ENCODE results near the gene ZNF212. TPM values are rescaled to one million over a fixed set of nuclear protein-coding genes. Genes with fewer than 3 reads are reported as not detected.
"Not testable (repeated sequence)": the region's sequence is repeated elsewhere in the genome, so short reads cannot be mapped to it uniquely, and the experiment has no call there.

ZNF212 gene
- total RNA-seq, 4 donors from 2014 or later: 8.4 to 12.6 (median 10.5) TPM

- H3K27ac ChIP-seq: no peak overlapping the region
- no peak for DNase-seq (ENCODE audit: low spot score in 2 of 2)
- peaks cover 0 to 6% (median 0%) of the 10 kb centered on the region in 4 donors for H3K9me3 ChIP-seq
- H3K4me3 ChIP-seq: no peak overlapping the region
- 93 to 96% methylated on average over 5 of the region's 5 CpGs for WGBS, 2 donors
- no peaks in the 10 kb centered on the region for H3K36me3 ChIP-seq
- H3K4me1 ChIP-seq: peaks cover 5 to 36% (median 19%) of the 10 kb centered on the region in 4 donors
- TF ChIP-seq EP300 (IDR thresholded peaks at IDR 0.05) (no peak), POLR2A (IDR thresholded peaks at IDR 0.05) (no peak)
- TF ChIP-seq, protein P1, sequence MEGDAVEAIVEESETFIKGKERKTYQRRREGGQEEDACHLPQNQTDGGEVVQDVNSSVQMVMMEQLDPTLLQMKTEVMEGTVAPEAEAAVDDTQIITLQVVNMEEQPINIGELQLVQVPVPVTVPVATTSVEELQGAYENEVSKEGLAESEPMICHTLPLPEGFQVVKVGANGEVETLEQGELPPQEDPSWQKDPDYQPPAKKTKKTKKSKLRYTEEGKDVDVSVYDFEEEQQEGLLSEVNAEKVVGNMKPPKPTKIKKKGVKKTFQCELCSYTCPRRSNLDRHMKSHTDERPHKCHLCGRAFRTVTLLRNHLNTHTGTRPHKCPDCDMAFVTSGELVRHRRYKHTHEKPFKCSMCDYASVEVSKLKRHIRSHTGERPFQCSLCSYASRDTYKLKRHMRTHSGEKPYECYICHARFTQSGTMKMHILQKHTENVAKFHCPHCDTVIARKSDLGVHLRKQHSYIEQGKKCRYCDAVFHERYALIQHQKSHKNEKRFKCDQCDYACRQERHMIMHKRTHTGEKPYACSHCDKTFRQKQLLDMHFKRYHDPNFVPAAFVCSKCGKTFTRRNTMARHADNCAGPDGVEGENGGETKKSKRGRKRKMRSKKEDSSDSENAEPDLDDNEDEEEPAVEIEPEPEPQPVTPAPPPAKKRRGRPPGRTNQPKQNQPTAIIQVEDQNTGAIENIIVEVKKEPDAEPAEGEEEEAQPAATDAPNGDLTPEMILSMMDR (IDR thresholded peaks at IDR 0.05): no peak
- no peaks in the 10 kb centered on the region for H3K27me3 ChIP-seq
Measured at GRCh38 chr7:149241696-149242095, 2.2 kb downstream of the ZNF212 start.

DNA sequence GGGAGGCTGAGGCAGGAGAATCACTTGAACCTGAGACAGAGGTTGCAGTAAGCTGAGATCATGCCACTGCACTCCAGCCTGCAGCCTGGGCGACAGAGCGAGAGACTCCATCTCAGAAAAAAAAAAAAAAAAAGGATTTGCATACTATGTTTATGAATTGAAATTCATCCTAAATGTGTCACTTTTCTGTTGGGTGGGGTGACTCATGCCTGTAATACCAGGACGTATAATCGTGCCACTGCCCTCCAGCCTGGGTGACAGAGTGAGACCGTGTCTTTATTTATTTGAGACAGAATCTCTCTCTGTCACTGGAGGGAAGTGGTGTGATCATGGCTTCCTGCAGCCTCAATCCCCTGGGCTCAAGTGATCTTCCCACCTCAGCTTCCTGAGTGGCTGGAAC is 5.8 kb downstream of the ZNF212 start:
- Histone ChIP-seq H3K27me3 (no peaks in the 10 kb centered on the region), H3K36me3 (peaks cover 0 to 8% (median 2%) of the 10 kb centered on the region in 3 donors), H3K27ac (no peak overlapping the region), H3K9me3 (peaks cover 0 to 6% (median 0%) of the 10 kb centered on the region in 4 donors), H3K4me1 (peaks cover 5 to 24% (median 13%) of the 10 kb centered on the region in 4 donors), H3K4me3 (no peak overlapping the region)
- WGBS, 2 donors: 61 to 67% methylated on average over 5 of the region's 5 CpGs
- no peak for DNase-seq (ENCODE audit: low spot score in 2 of 2)
- TF ChIP-seq, protein P1 (IDR thresholded peaks at IDR 0.05): no peak
- TF ChIP-seq POLR2A (IDR thresholded peaks at IDR 0.05) (no peak), EP300 (IDR thresholded peaks at IDR 0.05) (no peak)

DNA sequence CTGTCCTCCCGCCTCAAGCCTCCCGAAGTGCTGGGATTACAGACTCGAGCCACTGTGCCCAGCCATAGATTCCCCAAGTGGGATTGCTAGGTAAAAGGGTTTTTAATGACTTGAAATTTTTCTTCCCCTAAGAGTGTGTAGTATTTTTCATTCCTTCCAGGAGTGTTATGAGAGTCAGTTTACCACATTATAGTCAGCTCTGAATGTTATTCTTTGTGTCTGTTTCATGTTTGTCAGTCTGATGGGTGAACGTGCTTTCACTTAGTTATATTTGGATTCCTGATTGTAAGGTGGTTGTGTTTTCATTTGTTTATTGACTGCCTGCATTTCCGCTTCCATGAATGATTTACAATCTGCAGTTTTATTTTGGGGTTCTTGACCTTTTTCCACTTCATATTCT is 6.3 kb downstream of the ZNF212 start:
- no peaks in the 10 kb centered on the region for H3K27me3 ChIP-seq
- H3K9me3 ChIP-seq: peaks cover 0 to 6% (median 0%) of the 10 kb centered on the region in 4 donors
- H3K4me1 ChIP-seq: peaks cover 3 to 19% (median 8%) of the 10 kb centered on the region in 4 donors
- DNase-seq (ENCODE audit: low spot score in 2 of 2): no peak
- 81 to 91% methylated on average over 5 of the region's 5 CpGs for WGBS, 2 donors
- no peak overlapping the region for H3K4me3 ChIP-seq
- H3K27ac ChIP-seq: no peak overlapping the region
- H3K36me3 ChIP-seq: peaks cover 0 to 13% (median 7%) of the 10 kb centered on the region in 3 donors
- TF ChIP-seq POLR2A (IDR thresholded peaks at IDR 0.05) (no peak), EP300 (IDR thresholded peaks at IDR 0.05) (no peak)
- TF ChIP-seq, protein P1 (IDR thresholded peaks at IDR 0.05): no peak

- 52 to 55% methylated on average over 3 of the region's 3 CpGs for WGBS, 2 donors
- H3K27ac ChIP-seq: no peak overlapping the region
- no peak overlapping the region for H3K4me3 ChIP-seq
- no peaks in the 10 kb centered on the region for H3K9me3 ChIP-seq
- no peak for TF ChIP-seq EP300 (IDR thresholded peaks at IDR 0.05)
- H3K27me3 ChIP-seq: no peaks in the 10 kb centered on the region
- H3K4me1 ChIP-seq: peaks cover 0 to 6% (median 0%) of the 10 kb centered on the region in 4 donors
- DNase-seq (ENCODE audit: low spot score in 2 of 2): no peak
- peaks cover 5 to 42% (median 19%) of the 10 kb centered on the region in 3 donors for H3K36me3 ChIP-seq
Measured at GRCh38 chr7:149248777-149249176, 9.3 kb downstream of the ZNF212 start.

DNA sequence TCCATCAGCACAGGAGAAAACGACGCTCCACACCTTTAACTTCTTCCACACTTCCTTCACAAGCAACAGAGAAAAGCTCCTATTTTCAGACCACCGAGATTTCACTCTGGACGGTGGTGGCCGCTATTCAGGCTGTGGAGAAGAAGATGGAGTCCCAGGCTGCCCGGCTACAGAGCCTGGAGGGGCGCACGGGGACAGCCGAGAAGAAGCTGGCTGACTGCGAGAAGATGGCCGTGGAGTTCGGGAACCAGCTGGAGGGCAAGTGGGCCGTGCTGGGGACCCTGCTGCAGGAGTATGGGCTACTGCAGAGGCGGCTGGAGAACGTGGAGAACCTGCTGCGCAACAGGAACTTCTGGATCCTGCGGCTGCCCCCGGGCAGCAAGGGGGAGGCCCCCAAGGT is 10.7 kb downstream of the ZNF212 start:
- not testable (repeated sequence) for H3K27ac ChIP-seq; H3K9me3 ChIP-seq; H3K4me3 ChIP-seq; H3K4me1 ChIP-seq; DNase-seq (ENCODE audit: low spot score in 2 of 2); H3K27me3 ChIP-seq
- 91 to 94% methylated on average over 18 of the region's 18 CpGs for WGBS, 2 donors
- H3K36me3 ChIP-seq: peaks cover 5 to 56% (median 19%) of the 10 kb centered on the region in 3 donors

DNA sequence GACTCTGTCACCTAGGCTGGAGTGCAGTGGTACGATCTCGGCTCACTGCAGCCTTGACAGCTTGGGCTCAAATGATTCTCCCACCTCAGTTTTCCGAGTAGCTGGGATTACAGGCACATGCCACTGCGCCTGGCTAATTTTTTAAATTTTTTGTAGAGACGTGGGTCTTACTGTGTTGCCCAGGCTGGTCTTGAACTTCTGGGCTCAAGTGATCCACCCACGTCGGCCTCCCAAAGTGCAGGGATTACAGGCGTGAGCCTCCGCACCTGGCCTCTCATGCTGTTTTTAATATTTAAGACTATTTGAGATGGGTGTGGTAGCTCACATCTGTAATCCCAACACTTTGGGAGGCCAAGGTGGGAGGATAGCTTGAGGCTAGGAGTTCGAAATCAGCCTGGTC is 12.1 kb downstream of the ZNF212 start:
- H3K36me3 ChIP-seq: peaks cover 5 to 70% (median 19%) of the 10 kb centered on the region in 3 donors
- not testable (repeated sequence) for H3K27me3 ChIP-seq; H3K4me3 ChIP-seq; H3K4me1 ChIP-seq; H3K27ac ChIP-seq; DNase-seq (ENCODE audit: low spot score in 2 of 2); H3K9me3 ChIP-seq
- 96 to 99% methylated on average over 10 of the region's 10 CpGs for WGBS, 2 donors

- no peak for TF ChIP-seq POLR2A (IDR thresholded peaks at IDR 0.05)
- TF ChIP-seq EP300 (IDR thresholded peaks at IDR 0.05): no peak
- TF ChIP-seq, protein P1 (IDR thresholded peaks at IDR 0.05): no peak
- Histone ChIP-seq H3K9me3 (no peaks in the 10 kb centered on the region), H3K36me3 (peaks cover 5 to 78% (median 19%) of the 10 kb centered on the region in 3 donors), H3K27me3 (no peaks in the 10 kb centered on the region), H3K4me1 (no peaks in the 10 kb centered on the region), H3K4me3 (no peak overlapping the region), H3K27ac (no peak overlapping the region)
- WGBS, 2 donors: 89 to 96% methylated on average over 2 of the region's 2 CpGs
- DNase-seq (ENCODE audit: low spot score in 2 of 2): no peak
Measured at GRCh38 chr7:149252378-149252777, 12.9 kb downstream of the ZNF212 start.

All from tibial nerve (tissue), 4 donors.